ENCODE measurements around the gene RAB14.
A peak's percentile ranks its signal among the peaks of the same experiment; 100 is the strongest.
"Not testable (repeated sequence)": the region's sequence is repeated elsewhere in the genome, so short reads cannot be mapped to it uniquely, and the experiment has no call there.

GRCh38 chr9:121129384-121129783 lies 72.3 kb downstream of the RAB14 start:
- TF ChIP-seq SPI1 (IDR thresholded peaks at IDR 0.05; ENCODE audit: borderline replicate concordance, low read depth): peak; percentile 47; the same call in 1 of the 2 replicates
- not testable (repeated sequence) for TF ChIP-seq CTCF (IDR thresholded peaks at IDR 0.05; ENCODE audit: insufficient read depth, low read length); POLR2AphosphoS5 (IDR thresholded peaks at IDR 0.05; ENCODE audit: low read depth); REST (IDR thresholded peaks at IDR 0.05; ENCODE audit: insufficient replicate concordance, low read depth)

Measured in HL-60 (cell line).